ENCODE measurements around the gene IL17RC.

Gene IL17RC

DNA sequence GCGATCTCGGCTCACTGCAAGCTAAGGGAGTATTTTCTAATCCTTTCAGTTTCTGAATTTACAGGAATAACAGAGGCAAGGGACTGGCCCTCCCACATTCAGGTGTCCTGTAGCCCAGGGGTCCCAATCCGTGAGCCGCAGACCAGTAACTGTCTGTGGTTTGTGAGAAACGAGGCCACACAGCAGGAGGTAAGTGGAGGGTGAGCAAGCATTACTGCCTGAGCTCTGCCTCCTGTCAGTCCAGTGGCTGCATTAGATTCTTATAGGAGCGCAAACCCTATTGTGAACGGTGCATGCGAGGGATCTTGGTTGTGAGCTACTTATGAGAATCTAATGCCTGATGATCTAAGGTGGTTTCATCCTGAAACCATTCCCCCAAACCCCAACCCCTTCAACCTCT is 5.0 kb upstream of the IL17RC start:
- Histone ChIP-seq H3K4me1 (ENCODE audit: insufficient read depth, low read length) (peaks cover 15% of the 10 kb centered on the region), H3K4me2 (ENCODE audit: insufficient read depth, low read length) (no peak overlapping the region), H2AFZ (ENCODE audit: low read depth, low read length) (no peak overlapping the region), H3K27me3 (ENCODE audit: insufficient read depth, low read length, poor library complexity) (peaks cover 6% of the 10 kb centered on the region), H4K20me1 (ENCODE audit: insufficient read depth, low read length) (no peaks in the 10 kb centered on the region), H3K36me3 (ENCODE audit: insufficient read depth, low read length) (no peaks in the 10 kb centered on the region), H3K9me3 (ENCODE audit: insufficient read depth, low read length, severe bottlenecking) (no peaks in the 10 kb centered on the region), H3K4me3 (ENCODE audit: low read depth in 1 of 2, low read length in 2 of 2) (no peak overlapping the region), H3K79me2 (ENCODE audit: insufficient read depth, low read length) (no peaks in the 10 kb centered on the region), H3K9ac (ENCODE audit: low read depth, low read length) (no peak overlapping the region), H3K27ac (ENCODE audit: low read length) (no peak overlapping the region)
- ATAC-seq (ENCODE audit: insufficient read depth, low read depth) (no peak), DNase-seq (no peak)
- no peak for TF ChIP-seq CTCF (IDR thresholded peaks at IDR 0.05; ENCODE audit: borderline replicate concordance, extremely low read depth, low read length, poor library complexity, severe bottlenecking)
- TF ChIP-seq EZH2 (IDR thresholded peaks at IDR 0.05; ENCODE audit: borderline replicate concordance, low read depth, low read length, severe bottlenecking) = no peak

- ATAC-seq (ENCODE audit: insufficient read depth, low read depth) (no peak; the same call in 2 of the 3 replicates), DNase-seq (no peak)
- Histone ChIP-seq H3K4me3 (ENCODE audit: low read depth in 1 of 2, low read length in 2 of 2) (no peak overlapping the region), H2AFZ (ENCODE audit: low read depth, low read length) (no peak overlapping the region), H3K9ac (ENCODE audit: low read depth, low read length) (no peak overlapping the region), H4K20me1 (ENCODE audit: insufficient read depth, low read length) (no peaks in the 10 kb centered on the region), H3K27me3 (ENCODE audit: insufficient read depth, low read length, poor library complexity) (peaks cover 6% of the 10 kb centered on the region), H3K4me1 (ENCODE audit: insufficient read depth, low read length) (peaks cover 21% of the 10 kb centered on the region), H3K27ac (ENCODE audit: low read length) (no peak overlapping the region), H3K9me3 (ENCODE audit: insufficient read depth, low read length, severe bottlenecking) (no peaks in the 10 kb centered on the region), H3K36me3 (ENCODE audit: insufficient read depth, low read length) (no peaks in the 10 kb centered on the region), H3K4me2 (ENCODE audit: insufficient read depth, low read length) (no peak overlapping the region), H3K79me2 (ENCODE audit: insufficient read depth, low read length) (no peaks in the 10 kb centered on the region)
- TF ChIP-seq CTCF (IDR thresholded peaks at IDR 0.05; ENCODE audit: borderline replicate concordance, extremely low read depth, low read length, poor library complexity, severe bottlenecking) (no peak), EZH2 (IDR thresholded peaks at IDR 0.05; ENCODE audit: borderline replicate concordance, low read depth, low read length, severe bottlenecking) (no peak)
These were observed 4.5 kb upstream of the IL17RC start for GRCh38 chr3:9912294-9912935.

- DNase-seq (no peak), ATAC-seq (ENCODE audit: insufficient read depth, low read depth) (no peak)
- TF ChIP-seq EZH2 (IDR thresholded peaks at IDR 0.05; ENCODE audit: borderline replicate concordance, low read depth, low read length, severe bottlenecking) = no peak
- TF ChIP-seq CTCF (IDR thresholded peaks at IDR 0.05; ENCODE audit: borderline replicate concordance, extremely low read depth, low read length, poor library complexity, severe bottlenecking) = no peak
- H4K20me1 ChIP-seq (ENCODE audit: insufficient read depth, low read length) = no peaks in the 10 kb centered on the region
- no peak overlapping the region for H3K9ac ChIP-seq (ENCODE audit: low read depth, low read length)
- H3K27me3 ChIP-seq (ENCODE audit: insufficient read depth, low read length, poor library complexity) = peaks cover 6% of the 10 kb centered on the region
- H3K4me3 ChIP-seq (ENCODE audit: low read depth in 1 of 2, low read length in 2 of 2) = no peak overlapping the region
- peaks cover 21% of the 10 kb centered on the region for H3K4me1 ChIP-seq (ENCODE audit: insufficient read depth, low read length)
- H3K27ac ChIP-seq (ENCODE audit: low read length) = no peak overlapping the region
- no peaks in the 10 kb centered on the region for H3K36me3 ChIP-seq (ENCODE audit: insufficient read depth, low read length)
- no peak overlapping the region for H3K4me2 ChIP-seq (ENCODE audit: insufficient read depth, low read length)
- no peaks in the 10 kb centered on the region for H3K9me3 ChIP-seq (ENCODE audit: insufficient read depth, low read length, severe bottlenecking)
- H2AFZ ChIP-seq (ENCODE audit: low read depth, low read length) = no peak overlapping the region
- no peaks in the 10 kb centered on the region for H3K79me2 ChIP-seq (ENCODE audit: insufficient read depth, low read length)
These were observed 3.3 kb upstream of the IL17RC start for GRCh38 chr3:9913601-9914000.
